K562 (cell line): Measurements from ENCODE around the gene CSNK1G3. TPM values are rescaled to one million over a fixed set of nuclear protein-coding genes. Genes with fewer than 3 reads are reported as not detected.
A peak's percentile ranks its signal among the peaks of the same experiment; 100 is the strongest.

Experiments
- ATAC-seq: fragments of 200-7000 bp; cut with Tn5 transposase; 3 replicates; pipeline ENCODE4 v1.9.1; 2020; ENCODE audit warnings: moderate library complexity
- BruUV-seq: library from RNA; stranded (reverse); fragments of 400-500 nt; replicated peaks from 2 replicates; lab custom pipeline; 2021; lab: Mats Ljungman, UMichigan
- CTCF ChIA-PET: fragments of 300-600 bp; formaldehyde crosslinking; extraction: SDS; loops from one replicate; lab custom pipeline; 2021; ENCODE audit warnings: low intra/inter-chr PET ratio; lab: Yijun Ruan, JAX
- POLR2A ChIA-PET: fragments of 300-600, 350-650 bp; sonication (Branson Sonifier 250); formaldehyde crosslinking; extraction: SDS; loops from one replicate; lab custom pipeline; 2021; ENCODE audit warnings: antibody characterized with exemption, inconsistent platforms; lab: Yijun Ruan, JAX
- DNase-seq, 4 experiments: peaks; one replicate each; pipeline versions ENCODE4 v3.0.0 to v3.0.0-alpha.2; 2011 to 2018; ENCODE audit warnings: low spot score in 3 of 4, mixed read lengths in 3 of 4; ENCODE audit errors: extremely low read depth in 1 of 4
- FAIRE-seq: peaks from 2 replicates; lab custom pipeline; 2011; peaks lifted over from hg19 to GRCh38; lab: Jason Lieb, UNC
- H2AFZ ChIP-seq: 2 replicates; pipeline ENCODE4 v1.6.0; 2011; ENCODE audit warnings: low read depth, low read length, control low read depth, inconsistent platforms
- H3K27ac ChIP-seq: fragments of 200-600 bp; 3 replicates; pipeline ENCODE4 v1.8.0; 2011; ENCODE audit warnings: low read depth, mild to moderate bottlenecking, control low read depth, inconsistent platforms, low read length, moderate library complexity, mixed read lengths; ENCODE audit errors: extremely low read depth
- H3K27me3 ChIP-seq, 2 experiments: fragments of 300-600 bp in 1 of 2; 2 replicates in 1 of 2; 3 replicates in 1 of 2; pipeline versions ENCODE4 v1.6.0 to v1.8.0; 2011; ENCODE audit warnings: inconsistent platforms in 2 of 2, low read length in 2 of 2, mild to moderate bottlenecking in 1 of 2, mixed read lengths in 1 of 2, moderate library complexity in 1 of 2; ENCODE audit not compliant: control insufficient read depth in 2 of 2, insufficient read depth in 2 of 2
- H3K36me3 ChIP-seq: fragments of 300-600 bp; 3 replicates; pipeline ENCODE4 v1.8.0; 2011; ENCODE audit warnings: mild to moderate bottlenecking, low read length, inconsistent platforms; ENCODE audit not compliant: control insufficient read depth, insufficient read depth
- H3K4me1 ChIP-seq, 2 experiments: fragments of 200-600 bp in 1 of 2; replicated peaks in 1 of 2; 2 replicates in 1 of 2; 3 replicates in 1 of 2; pipeline versions ENCODE4 v1.5.1 to v1.8.0; 2011; ENCODE audit warnings: inconsistent platforms in 2 of 2, low read length in 2 of 2, mild to moderate bottlenecking in 1 of 2, mixed read lengths in 1 of 2, moderate library complexity in 1 of 2; ENCODE audit not compliant: control insufficient read depth in 2 of 2, insufficient read depth in 2 of 2
- H3K4me2 ChIP-seq: 2 replicates; pipeline ENCODE4 v1.6.1; 2011; ENCODE audit warnings: low read length, control low read depth, inconsistent platforms, mixed read lengths; ENCODE audit not compliant: insufficient read depth
- H3K4me3 ChIP-seq: fragments of 200-600 bp; sonication (generic), shearing (Covaris generic); 2 replicates; pipeline ENCODE4 v1.5.1; 2016; ENCODE audit warnings: control low read depth, inconsistent platforms
- H3K79me2 ChIP-seq: fragments of 200-600 bp; 3 replicates; pipeline ENCODE4 v1.8.0; 2011; ENCODE audit warnings: low read length, inconsistent platforms; ENCODE audit not compliant: control insufficient read depth, insufficient read depth
- H3K9ac ChIP-seq, 2 experiments: 2 replicates each; pipeline versions ENCODE4 v1.6.0 to v1.6.1; 2011; ENCODE audit warnings: low read depth in 2 of 2, low read length in 2 of 2, control low read depth in 1 of 2, inconsistent platforms in 1 of 2, mild to moderate bottlenecking in 1 of 2, mixed read lengths in 1 of 2; ENCODE audit not compliant: insufficient read depth in 1 of 2
- H3K9me1 ChIP-seq: one replicate; pipeline ENCODE4 v1.6.0; 2011; ENCODE audit warnings: inconsistent platforms, mild to moderate bottlenecking, low read length, moderate library complexity; ENCODE audit not compliant: control insufficient read depth, insufficient read depth
- H3K9me3 ChIP-seq: replicated peaks from 2 replicates; pipeline ENCODE4 v1.5.1; 2011; ENCODE audit warnings: low read depth, low read length, inconsistent platforms; ENCODE audit not compliant: control insufficient read depth, insufficient read depth
- H4K20me1 ChIP-seq: replicated peaks from 2 replicates; pipeline ENCODE4 v1.6.1; 2011; ENCODE audit warnings: low read length, inconsistent platforms, mixed read lengths; ENCODE audit not compliant: control insufficient read depth, insufficient read depth
- CBFB ChIP-seq: sonication (generic); formaldehyde crosslinking; IDR thresholded peaks from 2 replicates; pipeline ENCODE4 v1.4.0; 2020; ENCODE audit warnings: mild to moderate bottlenecking, missing genetic modification reagents
- DACH1 ChIP-seq: fragments of 450-650 bp; IDR thresholded peaks from 2 replicates; pipeline ENCODE4 v1.6.1; 2018; ENCODE audit not compliant: partially characterized antibody
- ETV5 ChIP-seq: sonication (generic); formaldehyde crosslinking; IDR thresholded peaks from 2 replicates; pipeline ENCODE4 v1.4.0; 2020; ENCODE audit warnings: low read depth, mild to moderate bottlenecking, missing genetic modification reagents
- HMG20A ChIP-seq: fragments of 450-650 bp; formaldehyde crosslinking; conservative IDR thresholded peaks from 2 replicates; pipeline ENCODE4 v1.4.0; 2020; ENCODE audit warnings: mild to moderate bottlenecking, mixed read lengths
- RBM34 ChIP-seq: fragments of 200-400 bp; formaldehyde crosslinking; IDR thresholded peaks from 2 replicates; pipeline ENCODE4 v1.6.1; 2018; ENCODE audit warnings: low read length, borderline replicate concordance; ENCODE audit not compliant: insufficient read depth
- RNF2 ChIP-seq: sonication (generic); IDR thresholded peaks from 2 replicates; pipeline ENCODE4 v1.6.1; 2016
- SMAD3 ChIP-seq: fragments of 450-650 bp; formaldehyde crosslinking; conservative IDR thresholded peaks from 2 replicates; pipeline ENCODE4 v1.4.0; 2020; ENCODE audit warnings: mild to moderate bottlenecking
- TEAD2 ChIP-seq: fragments of 450-650 bp; IDR thresholded peaks from 2 replicates; pipeline ENCODE4 v1.6.1; 2016; ENCODE audit warnings: missing genetic modification characterization, control low read depth, missing compliant biosample characterization
- ZBED1 ChIP-seq: IDR thresholded peaks from 2 replicates; pipeline ENCODE4 v1.6.1; 2014
- ZFP36 ChIP-seq: fragments of 150-350 bp; IDR thresholded peaks from 2 replicates; pipeline ENCODE4 v1.6.1; 2018; ENCODE audit warnings: low read length, low read depth; ENCODE audit not compliant: partially characterized antibody
- ZNF785 ChIP-seq: fragments of 250-450 bp; sonication (Bioruptor Pico); IDR thresholded peaks from 2 replicates; pipeline ENCODE4 v1.4.0; 2020; ENCODE audit warnings: mild to moderate bottlenecking
- WGBS: fragments of 100-300 bp; shearing (Covaris generic); methylation state at CpG from one replicate; pipeline ENCODE4 v1.1.6; 2016; ENCODE audit warnings: low coverage, mixed read lengths; ENCODE audit not compliant: insufficient coverage; ENCODE audit errors: missing lambda C conversion rate; 5-methylcytosine and 5-hydroxymethylcytosine counted together
- in situ Hi-C: fragments of 300-500 bp; cut with MboI; formaldehyde crosslinking; loops from 4 replicates; pipeline ENCODE4 v1.15.0; 2018; ENCODE audit warnings: inconsistent platforms, mixed read lengths
- intact Hi-C: fragments of 100-400 bp; cut with micrococcal nuclease; formaldehyde crosslinking; loops from 2 replicates; pipeline ENCODE4 v1.14.2; 2022
- polyA plus RNA-seq, 8 experiments: library from polyadenylated mRNA; depleted of rRNA in 4 of 8; stranded (reverse) in 5 of 8; unstranded in 3 of 8; fragments of >200 nt; fragmentation: Nextera tagmentation in 2 of 8; fragmentation: Illumina TruSeq in 1 of 8; extraction: Ambion mirVana in 2 of 8; extraction: Trizol in 1 of 8; gene quantifications; 2 replicates each; pipeline versions ENCODE4 v1.2.1 to v1.2.3, GENCODE V29; 2011 to 2014; ENCODE audit warnings: inconsistent platforms in 1 of 8, missing spikeins in 1 of 8
- total RNA-seq, 7 experiments: library from RNA; depleted of rRNA in 6 of 7; stranded (reverse); fragments of >200 nt in 6 of 7; fragmentation: Illumina TruSeq in 2 of 7; extraction: Trizol in 2 of 7; gene quantifications; 2 replicates each; pipeline versions ENCODE4 v1.2.1 to v1.2.3, GENCODE V29; 2011 to 2021; ENCODE audit warnings: low replicate concordance in 1 of 7
- TF ChIP-seq, protein P1 (sequence below): sonication (generic); formaldehyde crosslinking; IDR thresholded peaks from 2 replicates; pipeline ENCODE4 v1.8.1; 2023; ENCODE audit warnings: mild to moderate bottlenecking, missing genetic modification reagents, moderate library complexity
- TF ChIP-seq, protein P2 (sequence below): fragments of 250-450 bp; sonication (Bioruptor Pico); IDR thresholded peaks from 2 replicates; pipeline ENCODE4 v1.5.0; 2021

The CSNK1G3 gene
- total and polyA plus RNA-seq, 9 of the 15 experiments (the other 6 are each of a cell fraction or from before 2014, with no cell fraction given), result 8.3 to 27.6 (median 16.5) TPM

DNA sequence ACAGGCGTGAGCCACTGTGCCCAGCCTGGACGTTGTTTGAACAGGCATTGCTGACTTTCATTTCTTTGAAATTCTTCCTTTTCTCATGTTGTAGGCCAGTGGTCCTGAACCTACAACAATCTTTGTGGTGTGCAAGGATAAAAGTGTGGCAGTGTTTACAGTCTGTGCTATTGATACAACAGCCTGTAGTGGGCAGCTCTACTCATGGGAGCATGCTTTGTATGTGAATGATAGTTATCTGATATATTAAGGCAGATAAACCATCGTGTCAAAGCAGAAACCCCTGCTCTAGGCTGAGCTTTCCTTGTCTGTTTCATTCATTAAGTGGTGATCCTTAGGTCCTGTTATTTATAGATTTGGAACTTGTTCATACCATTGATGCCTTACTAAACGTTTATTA is 42.6 kb downstream of the CSNK1G3 start:
- H3K9me3 ChIP-seq, result no peaks in the 10 kb centered on the region
- TF ChIP-seq CBFB (CRISPR knock-in tag) (no peak), ZFP36 (no peak), RNF2 (no peak), ETV5 (CRISPR knock-in tag) (no peak), SMAD3 (CRISPR knock-in tag) (no peak), DACH1 (no peak), ZBED1 (no peak), ZNF785 (CRISPR knock-in tag) (no peak), RBM34 (no peak), HMG20A (CRISPR knock-in tag) (no peak), TEAD2 (tag) (no peak)
- TF ChIP-seq, protein P1, sequence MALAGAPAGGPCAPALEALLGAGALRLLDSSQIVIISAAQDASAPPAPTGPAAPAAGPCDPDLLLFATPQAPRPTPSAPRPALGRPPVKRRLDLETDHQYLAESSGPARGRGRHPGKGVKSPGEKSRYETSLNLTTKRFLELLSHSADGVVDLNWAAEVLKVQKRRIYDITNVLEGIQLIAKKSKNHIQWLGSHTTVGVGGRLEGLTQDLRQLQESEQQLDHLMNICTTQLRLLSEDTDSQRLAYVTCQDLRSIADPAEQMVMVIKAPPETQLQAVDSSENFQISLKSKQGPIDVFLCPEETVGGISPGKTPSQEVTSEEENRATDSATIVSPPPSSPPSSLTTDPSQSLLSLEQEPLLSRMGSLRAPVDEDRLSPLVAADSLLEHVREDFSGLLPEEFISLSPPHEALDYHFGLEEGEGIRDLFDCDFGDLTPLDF (CRISPR knock-in tag), result no peak
- TF ChIP-seq, protein P2, sequence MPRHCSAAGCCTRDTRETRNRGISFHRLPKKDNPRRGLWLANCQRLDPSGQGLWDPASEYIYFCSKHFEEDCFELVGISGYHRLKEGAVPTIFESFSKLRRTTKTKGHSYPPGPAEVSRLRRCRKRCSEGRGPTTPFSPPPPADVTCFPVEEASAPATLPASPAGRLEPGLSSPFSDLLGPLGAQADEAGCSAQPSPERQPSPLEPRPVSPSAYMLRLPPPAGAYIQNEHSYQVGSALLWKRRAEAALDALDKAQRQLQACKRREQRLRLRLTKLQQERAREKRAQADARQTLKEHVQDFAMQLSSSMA, result no peak
- no peak overlapping the region for H2AFZ ChIP-seq
- H3K27ac ChIP-seq, result no peak overlapping the region
- H3K27me3 ChIP-seq, result no peaks in the 10 kb centered on the region
- no peak for DNase-seq
- peak overlapping the region in 1 of 2 experiments; percentile 2; a peak in 1 of 4 replicates for H3K9ac ChIP-seq
- no peaks in the 10 kb centered on the region for H3K9me1 ChIP-seq
- CTCF ChIA-PET, result no interaction called here
- no peak for ATAC-seq
- H3K4me2 ChIP-seq, result no peak overlapping the region
- in situ Hi-C loops (no loop called here), intact Hi-C loops (no loop called here)
- POLR2A ChIA-PET, result interaction anchor here (0.5 kb wide), 1 partner anchor 20 kb away, joined by 3 read pairs; no protein-coding TSS in a partner anchor
- no peaks in the 10 kb centered on the region for H3K36me3 ChIP-seq
- H3K79me2 ChIP-seq, result no peaks in the 10 kb centered on the region
- WGBS, result 52% methylated on average over 4 of the region's 4 CpGs
- no TSS peak for BruUV-seq
- no peak for FAIRE-seq
- no peak overlapping the region for H3K4me3 ChIP-seq
- H3K4me1 ChIP-seq, result no peaks in the 10 kb centered on the region
- H4K20me1 ChIP-seq, result no peaks in the 10 kb centered on the region
